Measurements from ENCODE around the gene SPATA6L. TPM values are rescaled to one million over a fixed set of nuclear protein-coding genes. Genes with fewer than 3 reads are reported as not detected.
"Not testable (repeated sequence)": the region's sequence is repeated elsewhere in the genome, so short reads cannot be mapped to it uniquely, and the experiment has no call there.

The SPATA6L gene
- total RNA-seq, 1 experiment from 2014 or later, result 1.8 TPM

- H3K9me3 Mint-ChIP-seq; ATAC-seq; H3K4me1 Mint-ChIP-seq; H3K27me3 Mint-ChIP-seq (ENCODE audit: low read depth); H3K36me3 Mint-ChIP-seq; POLR2A ChIA-PET: not testable (repeated sequence)
- DNase-seq (ENCODE audit: low spot score), result peak; percentile 60
- peak overlapping the region; percentile 82 for H3K27ac Mint-ChIP-seq
- peak overlapping the region; percentile 45 for H3K4me3 Mint-ChIP-seq
- CTCF ChIA-PET, result interaction anchor here (3.1 kb wide), 1 partner anchor 20 kb away, joined by 13 read pairs; no protein-coding TSS in a partner anchor
- TF ChIP-seq FOXP4 (CRISPR knock-in tag; IDR thresholded peaks at IDR 0.05) (peak; percentile 21; the same call in 1 of the 2 replicates), FOXK1 (CRISPR knock-in tag; IDR thresholded peaks at IDR 0.05) (peak; percentile 40; the same call in 1 of the 2 replicates), FOXP1 (CRISPR knock-in tag; IDR thresholded peaks at IDR 0.05; ENCODE audit: borderline replicate concordance) (peak; percentile 25; the same call in 1 of the 2 replicates), ZNF281 (CRISPR knock-in tag; IDR thresholded peaks at IDR 0.05) (0 out of 2 replicates have a peak, but pooled peaks have one; percentile 58)
These were observed 60.2 kb downstream of the SPATA6L start for GRCh38 chr9:4606033-4606432.

- POLR2A ChIA-PET, result no interaction called here
- Mint-ChIP-seq H3K36me3 (0 out of 2 replicates have a peak, but pooled peaks cover 3% of the 10 kb centered on the region), H3K27ac (peak overlapping the region; percentile 65; the same call in 1 of the 2 replicates), H3K27me3 (ENCODE audit: low read depth) (no peaks in the 10 kb centered on the region), H3K4me1 (peaks cover 9% of the 10 kb centered on the region), H3K4me3 (no peak overlapping the region), H3K9me3 (no peaks in the 10 kb centered on the region)
- CTCF ChIA-PET, result interaction anchor here (0.6 to 3.1 kb wide), 28 partner anchors 9 to 381 kb away, joined by 3 to 28 read pairs (median 4); partner anchors contain the start of genes PLPP6 and SPATA6L
- TF ChIP-seq EMX1 (CRISPR knock-in tag; IDR thresholded peaks at IDR 0.05), result no peak
- TF ChIP-seq KAT7 (CRISPR knock-in tag; IDR thresholded peaks at IDR 0.05; ENCODE audit: borderline replicate concordance), result no peak
- TF ChIP-seq ZNF396 (CRISPR knock-in tag; IDR thresholded peaks at IDR 0.05; ENCODE audit: borderline replicate concordance), result no peak
- no peak for TF ChIP-seq ZBTB21 (CRISPR knock-in tag; IDR thresholded peaks at IDR 0.05; ENCODE audit: borderline replicate concordance)
- TF ChIP-seq GTF2I (CRISPR knock-in tag; conservative IDR thresholded peaks at IDR 0.05), result no peak
- TF ChIP-seq E2F4 (CRISPR knock-in tag; IDR thresholded peaks at IDR 0.05; ENCODE audit: borderline replicate concordance, low read depth), result no peak
- no peak for TF ChIP-seq ATF3 (CRISPR knock-in tag; conservative IDR thresholded peaks at IDR 0.05)
- peak; percentile 70 for TF ChIP-seq CTCF (IDR thresholded peaks at IDR 0.05)
- peak; percentile 92 for ATAC-seq
- peak; percentile 71 for DNase-seq (ENCODE audit: low spot score)
These were observed 61.6 kb downstream of the SPATA6L start for GRCh38 chr9:4604678-4605095.

GRCh38 chr9:4603830-4604229 is 62.5 kb downstream of the SPATA6L start:
- H3K4me3 Mint-ChIP-seq, result no peak overlapping the region
- peaks cover 9% of the 10 kb centered on the region for H3K4me1 Mint-ChIP-seq
- ATAC-seq (no peak), DNase-seq (ENCODE audit: low spot score) (no peak)
- no peak for TF ChIP-seq ZNF425 (CRISPR knock-in tag; conservative IDR thresholded peaks at IDR 0.05)
- no peak for TF ChIP-seq SOX15 (CRISPR knock-in tag; IDR thresholded peaks at IDR 0.05)
- TF ChIP-seq KAT7 (CRISPR knock-in tag; IDR thresholded peaks at IDR 0.05; ENCODE audit: borderline replicate concordance), result no peak
- TF ChIP-seq ZNF416 (CRISPR knock-in tag; IDR thresholded peaks at IDR 0.05), result no peak
- no peak for TF ChIP-seq NFYB (CRISPR knock-in tag; conservative IDR thresholded peaks at IDR 0.05; ENCODE audit: low read depth)
- TF ChIP-seq ETV6 (CRISPR knock-in tag; IDR thresholded peaks at IDR 0.05), result no peak
- TF ChIP-seq CDX4 (CRISPR knock-in tag; IDR thresholded peaks at IDR 0.05; ENCODE audit: borderline replicate concordance), result no peak
- ChIA-PET POLR2A (no interaction called here), CTCF (interaction anchor here (1.1 to 3.1 kb wide), 10 partner anchors 12 to 181 kb away, joined by 3 to 28 read pairs (median 6); partner anchors contain the start of gene PLPP6)
- no peaks in the 10 kb centered on the region for H3K27me3 Mint-ChIP-seq (ENCODE audit: low read depth)
- H3K36me3 Mint-ChIP-seq, result 0 out of 2 replicates have a peak, but pooled peaks cover 3% of the 10 kb centered on the region
- H3K27ac Mint-ChIP-seq, result no peak overlapping the region
- no peaks in the 10 kb centered on the region for H3K9me3 Mint-ChIP-seq

Data from WTC11 (cell line).